ENCODE measurements around the gene SV2B. TPM values are rescaled to one million over a fixed set of nuclear protein-coding genes. Genes with fewer than 3 reads are reported as not detected.

Gene SV2B
- total RNA-seq, 1 experiment from 2014 or later: not detected

DNA sequence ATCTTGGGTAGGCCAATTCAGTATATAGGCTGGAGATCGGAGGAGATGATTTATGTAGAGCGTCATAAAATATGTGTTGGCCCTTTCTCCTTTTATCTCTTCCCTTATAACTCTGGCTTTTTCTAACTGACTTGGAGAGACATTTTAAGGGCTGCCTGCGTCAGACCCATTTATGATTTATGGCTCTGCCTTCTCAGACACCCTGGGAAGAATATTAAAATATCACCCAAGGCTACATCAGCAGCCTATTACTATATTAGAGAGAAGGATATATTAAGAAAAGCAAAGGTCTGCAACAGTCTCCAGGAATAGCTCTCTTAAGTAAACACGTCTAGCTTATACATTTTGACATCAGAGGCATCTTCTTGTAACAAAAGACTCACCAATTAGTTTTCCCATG, 179.4 kb downstream of the SV2B start:
- CTCF ChIA-PET: no interaction called here
- DNase-seq: no peak
- POLR2A ChIA-PET (ENCODE audit: unreplicated experiment): no interaction called here
- TF ChIP-seq CTCF (conservative IDR thresholded peaks at IDR 0.05): no peak
- TF ChIP-seq EZH2 (IDR thresholded peaks at IDR 0.05; ENCODE audit: low read depth): no peak
- H2AFZ ChIP-seq: no peak overlapping the region
- H3K27ac ChIP-seq: no peak overlapping the region
- no peaks in the 10 kb centered on the region for H3K79me2 ChIP-seq (ENCODE audit: low read depth)
- H3K4me2 ChIP-seq: no peak overlapping the region
- H3K9me3 ChIP-seq (ENCODE audit: insufficient read depth, low read depth): 0 out of 2 replicates have a peak, but pooled peaks cover 7% of the 10 kb centered on the region
- H3K4me3 ChIP-seq: no peak overlapping the region
- H3K4me1 ChIP-seq (replicated peaks; ENCODE audit: insufficient read depth): no peaks in the 10 kb centered on the region
- no peaks in the 10 kb centered on the region for H4K20me1 ChIP-seq (ENCODE audit: insufficient read depth)
- H3K9me2 ChIP-seq (ENCODE audit: insufficient read depth): no peaks in the 10 kb centered on the region
- intact Hi-C loops (cut with micrococcal nuclease; ENCODE audit: unreplicated experiment): no loop called here
- no peaks in the 10 kb centered on the region for H3K36me3 ChIP-seq (ENCODE audit: low read depth)
- no peaks in the 10 kb centered on the region for H3F3A ChIP-seq (ENCODE audit: insufficient read depth, low read depth)
- H3K27me3 ChIP-seq (ENCODE audit: insufficient read depth, low read depth): peaks cover 36% of the 10 kb centered on the region
- no TSS peak for BruUV-seq (replicated peaks)

DNA sequence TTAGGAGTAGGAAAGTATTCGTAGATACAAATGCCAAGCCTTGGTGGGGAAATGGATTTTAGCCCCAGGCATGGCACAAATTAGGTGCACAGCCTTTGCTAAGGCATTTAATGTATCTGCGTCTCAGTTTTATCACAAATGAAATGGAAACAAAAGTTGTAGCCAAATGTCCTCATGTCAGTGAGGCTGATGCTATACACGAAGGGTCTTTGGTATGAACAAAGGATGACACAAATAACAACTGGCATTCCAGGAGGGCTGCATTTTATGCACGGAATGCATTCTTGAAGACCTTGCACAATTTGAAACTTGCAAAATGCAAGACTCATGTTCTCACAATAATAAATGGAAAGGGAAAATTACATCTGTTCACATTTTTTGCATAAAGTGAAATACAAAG, 181.9 kb downstream of the SV2B start:
- Histone ChIP-seq H3K9me2 (ENCODE audit: insufficient read depth) (no peaks in the 10 kb centered on the region), H2AFZ (no peak overlapping the region), H4K20me1 (ENCODE audit: insufficient read depth) (no peaks in the 10 kb centered on the region), H3K27me3 (ENCODE audit: insufficient read depth, low read depth) (peaks cover 51% of the 10 kb centered on the region), H3K9me3 (ENCODE audit: insufficient read depth, low read depth) (no peaks in the 10 kb centered on the region), H3K4me1 (replicated peaks; ENCODE audit: insufficient read depth) (no peaks in the 10 kb centered on the region), H3K4me3 (no peak overlapping the region), H3K36me3 (ENCODE audit: low read depth) (no peaks in the 10 kb centered on the region), H3K79me2 (ENCODE audit: low read depth) (no peaks in the 10 kb centered on the region), H3K4me2 (no peak overlapping the region), H3K27ac (no peak overlapping the region), H3F3A (ENCODE audit: insufficient read depth, low read depth) (no peaks in the 10 kb centered on the region)
- TF ChIP-seq EZH2 (IDR thresholded peaks at IDR 0.05; ENCODE audit: low read depth) (no peak), CTCF (conservative IDR thresholded peaks at IDR 0.05) (no peak)
- DNase-seq: no peak
- ChIA-PET POLR2A (ENCODE audit: unreplicated experiment) (interaction anchor here (0.6 to 0.7 kb wide), 2 partner anchors 34 to 249 kb away, joined by 4 to 5 read pairs; no protein-coding TSS in a partner anchor), CTCF (no interaction called here)
- BruUV-seq (replicated peaks): no TSS peak
- intact Hi-C loops (cut with micrococcal nuclease; ENCODE audit: unreplicated experiment): no loop called here

GRCh38 chr15:91282486-91282885, 182.4 kb downstream of the SV2B start:
- intact Hi-C loops (cut with micrococcal nuclease; ENCODE audit: unreplicated experiment): no loop called here
- BruUV-seq (replicated peaks): no TSS peak
- no peak overlapping the region for H3K4me2 ChIP-seq
- no peak for DNase-seq
- no peak overlapping the region for H2AFZ ChIP-seq
- no peaks in the 10 kb centered on the region for H3K36me3 ChIP-seq (ENCODE audit: low read depth)
- no peak for TF ChIP-seq CTCF (conservative IDR thresholded peaks at IDR 0.05)
- no peak for TF ChIP-seq EZH2 (IDR thresholded peaks at IDR 0.05; ENCODE audit: low read depth)
- peaks cover 51% of the 10 kb centered on the region for H3K27me3 ChIP-seq (ENCODE audit: insufficient read depth, low read depth)
- POLR2A ChIA-PET (ENCODE audit: unreplicated experiment): interaction anchor here (0.6 to 0.7 kb wide), 2 partner anchors 35 to 249 kb away, joined by 4 to 5 read pairs; no protein-coding TSS in a partner anchor
- H3K27ac ChIP-seq: no peak overlapping the region
- no peaks in the 10 kb centered on the region for H3K4me1 ChIP-seq (replicated peaks; ENCODE audit: insufficient read depth)
- no peaks in the 10 kb centered on the region for H3K9me3 ChIP-seq (ENCODE audit: insufficient read depth, low read depth)
- CTCF ChIA-PET: no interaction called here
- H3K79me2 ChIP-seq (ENCODE audit: low read depth): no peaks in the 10 kb centered on the region
- H3K4me3 ChIP-seq: no peak overlapping the region
- no peaks in the 10 kb centered on the region for H3K9me2 ChIP-seq (ENCODE audit: insufficient read depth)
- H4K20me1 ChIP-seq (ENCODE audit: insufficient read depth): no peaks in the 10 kb centered on the region
- no peaks in the 10 kb centered on the region for H3F3A ChIP-seq (ENCODE audit: insufficient read depth, low read depth)
